Activated CD4-positive, alpha-beta T cell treated with anti-CD3 and anti-CD28 coated beads, Interleukin-2, amount 50 U/mL, for 48 hours (primary cell): ENCODE measurements around the gene SCGB3A2.

Source experiments
- DNase-seq, 2 experiments: peaks; one replicate each; pipeline ENCODE4 v3.0.0-alpha.2; 2020

Gene SCGB3A2

DNA sequence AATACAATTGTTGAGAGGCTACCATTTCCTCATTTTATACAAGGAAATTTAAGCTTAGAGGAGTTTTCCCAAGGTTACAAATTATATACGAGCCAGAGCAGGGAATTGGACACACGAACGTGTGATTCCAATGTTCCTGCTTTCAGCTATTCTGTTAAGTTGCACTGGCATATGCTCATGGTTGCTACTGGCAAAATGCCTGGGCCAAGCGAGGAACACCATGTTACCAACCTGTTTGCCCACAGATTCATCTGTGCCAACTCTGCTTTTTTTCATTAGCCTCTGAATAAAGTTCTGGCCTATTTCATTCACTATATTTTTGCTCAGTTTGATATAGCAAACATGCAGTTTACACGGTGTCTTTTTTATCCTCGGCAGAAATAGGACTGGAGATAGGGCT, 32.9 kb downstream of the SCGB3A2 start:
- DNase-seq: no peak

DNA sequence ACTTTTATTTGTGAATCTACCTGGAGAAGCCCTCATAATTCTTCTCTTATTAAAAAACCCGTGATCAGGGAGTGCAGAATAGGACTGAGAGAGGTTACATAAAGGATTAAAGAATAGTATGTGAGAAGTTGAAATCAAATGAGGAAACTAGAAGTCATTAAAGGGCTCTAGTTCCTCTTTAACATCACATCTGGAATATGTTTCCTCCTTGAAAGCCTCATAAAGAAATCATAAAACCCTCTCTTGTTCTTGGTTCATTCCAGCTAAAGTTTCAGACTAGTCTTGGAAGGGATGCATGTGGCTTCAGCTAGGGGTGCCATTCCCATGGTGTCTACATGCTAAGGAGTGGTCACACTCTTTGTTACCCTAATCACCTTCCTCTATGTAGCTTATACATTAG, 33.5 kb downstream of the SCGB3A2 start:
- no peak for DNase-seq

DNA sequence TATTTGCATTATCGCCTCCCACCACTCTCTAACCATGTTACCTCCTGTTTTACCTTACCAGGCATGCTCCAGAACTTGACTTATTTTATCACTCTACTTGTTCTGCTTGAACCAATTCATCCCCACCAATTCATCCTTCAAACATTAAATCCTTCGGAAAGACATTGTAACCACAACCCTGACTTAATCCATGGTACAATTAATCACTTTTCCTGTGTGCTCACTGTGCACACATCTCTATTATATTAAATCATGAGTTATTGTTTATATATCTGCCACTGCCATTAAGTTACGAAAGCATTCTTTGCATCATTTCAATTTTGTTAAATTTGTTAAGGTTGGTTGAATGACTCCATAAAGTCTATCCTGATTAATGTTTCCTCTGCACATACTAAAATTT, 35.3 kb downstream of the SCGB3A2 start:
- no peak for DNase-seq

DNA sequence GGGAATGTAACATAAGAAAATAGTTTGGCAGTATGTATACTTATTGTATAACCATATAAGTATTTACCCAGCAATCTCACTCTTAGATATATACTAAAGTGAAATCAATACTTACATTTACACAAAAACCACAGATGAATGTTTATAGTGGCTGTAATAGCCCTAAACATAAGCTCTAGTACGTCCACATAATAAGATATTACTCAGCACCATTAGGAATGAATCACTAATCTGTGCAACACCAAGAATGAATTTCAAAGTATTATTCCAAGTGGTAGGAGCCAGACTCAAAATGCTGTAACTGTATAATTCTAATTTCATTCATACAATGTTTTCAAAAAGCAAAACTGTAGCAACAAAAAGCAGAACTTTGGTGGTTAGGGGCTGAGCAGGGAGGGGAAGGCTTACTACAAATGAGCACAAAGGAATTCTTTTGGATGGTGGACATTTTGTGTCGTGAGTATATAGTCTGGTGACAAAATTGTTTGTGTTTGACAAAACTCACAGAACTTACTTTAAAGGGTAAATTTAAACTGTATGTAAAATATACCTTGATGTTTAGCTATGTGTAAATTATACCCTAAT, 39.7 kb downstream of the SCGB3A2 start:
- DNase-seq: no peak

DNA sequence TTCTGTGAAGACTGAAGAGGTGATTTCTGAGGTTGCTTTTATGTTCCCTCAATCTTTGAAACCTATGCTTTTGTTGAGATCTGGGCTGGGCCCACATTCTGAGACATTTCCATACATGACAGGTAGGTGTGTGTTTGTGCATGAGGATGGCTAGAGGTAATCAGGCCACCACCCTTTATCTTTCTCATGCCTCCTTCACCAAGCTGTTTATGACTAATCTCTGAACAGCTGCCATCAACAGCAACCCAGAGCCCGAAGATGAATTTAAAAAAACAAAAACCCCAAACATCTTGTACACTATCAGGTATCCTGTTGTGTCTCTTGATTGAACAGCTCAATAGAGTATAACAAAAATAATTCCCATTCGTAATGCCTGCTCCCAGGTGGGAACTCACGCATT, 40.4 kb downstream of the SCGB3A2 start:
- no peak for DNase-seq

DNA sequence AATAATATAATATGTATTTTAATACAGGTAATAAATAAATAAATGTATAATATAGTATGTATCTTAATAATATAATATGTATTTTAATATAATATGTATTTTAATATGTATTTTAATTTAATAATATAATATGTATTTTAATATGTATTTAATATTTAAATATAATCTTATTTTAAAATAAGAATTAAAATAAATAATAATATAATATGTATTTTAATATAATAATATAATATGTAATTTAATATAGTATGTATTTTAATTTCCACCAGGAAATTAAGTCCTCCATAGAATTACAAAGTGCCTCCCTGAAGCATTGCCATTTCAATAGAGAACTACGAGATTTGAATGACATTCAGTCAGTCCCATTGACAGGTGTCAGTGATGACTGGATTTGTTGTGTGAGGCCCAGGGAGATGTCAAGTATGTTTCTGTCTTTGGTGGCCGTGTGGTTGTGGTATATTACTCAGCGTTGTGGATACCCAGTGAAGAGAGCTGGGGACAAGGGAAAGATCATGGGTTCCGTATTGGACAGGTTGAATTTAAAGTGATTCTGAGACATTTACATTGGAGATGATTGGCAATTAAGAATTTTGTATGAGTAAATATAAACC, 42.0 kb downstream of the SCGB3A2 start:
- no peak for DNase-seq

DNA sequence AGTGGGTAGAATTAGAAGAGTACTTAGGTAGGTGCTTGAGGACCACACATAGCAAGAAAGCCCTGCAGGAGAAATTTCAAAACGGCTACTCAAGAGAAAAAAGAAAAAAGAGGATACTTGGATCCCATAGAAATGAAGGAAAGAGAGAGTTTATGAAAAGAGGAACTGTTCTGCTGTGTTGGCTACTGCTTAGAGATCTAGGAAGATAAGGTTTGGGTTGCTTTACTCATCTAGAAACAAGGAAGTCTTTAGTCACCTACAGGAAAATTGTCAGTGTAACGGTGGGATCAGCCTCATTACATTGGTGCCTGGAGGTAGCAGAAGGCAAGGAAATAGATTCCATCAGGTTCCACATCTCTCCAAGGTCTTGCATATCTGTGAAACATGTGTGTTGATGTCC, 42.6 kb downstream of the SCGB3A2 start:
- DNase-seq: no peak

DNA sequence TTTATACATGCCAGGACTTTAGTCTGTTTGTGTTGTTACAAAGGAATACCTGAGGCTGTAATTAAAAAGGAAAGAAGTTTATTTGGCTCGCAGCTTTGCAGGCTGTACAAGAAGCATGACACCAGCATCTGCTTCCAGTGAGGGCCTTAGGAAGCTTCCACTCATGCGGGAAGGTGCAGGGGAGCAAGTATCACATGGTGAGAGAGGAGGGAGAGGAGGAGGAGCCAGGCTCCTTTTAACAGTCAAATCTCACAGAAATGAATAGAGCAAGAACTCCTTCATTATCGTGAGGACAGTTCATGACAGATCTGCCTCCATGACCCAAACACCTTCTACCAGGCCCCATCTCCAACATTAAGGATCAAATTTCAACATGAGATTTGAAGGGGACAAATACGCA, 46.5 kb downstream of the SCGB3A2 start:
- DNase-seq: no peak

DNA sequence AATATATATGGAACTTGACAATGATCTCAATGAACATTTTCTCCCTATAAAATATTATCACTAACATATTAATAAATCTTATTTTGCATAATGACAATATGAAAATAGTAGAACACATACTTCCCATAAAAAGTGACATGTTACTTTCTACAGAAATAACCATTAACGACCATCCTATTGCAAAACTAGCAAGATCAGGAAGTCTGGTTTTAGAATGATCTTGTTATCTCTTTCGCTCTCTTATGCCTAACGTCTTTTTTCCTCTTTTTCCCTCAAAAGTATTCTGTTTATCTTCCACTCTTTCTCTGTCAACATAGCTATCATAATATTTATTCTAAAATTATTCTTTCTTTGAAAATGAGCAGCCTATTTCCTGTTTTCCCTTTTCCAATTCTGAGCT, 49.4 kb downstream of the SCGB3A2 start:
- no peak for DNase-seq

DNA sequence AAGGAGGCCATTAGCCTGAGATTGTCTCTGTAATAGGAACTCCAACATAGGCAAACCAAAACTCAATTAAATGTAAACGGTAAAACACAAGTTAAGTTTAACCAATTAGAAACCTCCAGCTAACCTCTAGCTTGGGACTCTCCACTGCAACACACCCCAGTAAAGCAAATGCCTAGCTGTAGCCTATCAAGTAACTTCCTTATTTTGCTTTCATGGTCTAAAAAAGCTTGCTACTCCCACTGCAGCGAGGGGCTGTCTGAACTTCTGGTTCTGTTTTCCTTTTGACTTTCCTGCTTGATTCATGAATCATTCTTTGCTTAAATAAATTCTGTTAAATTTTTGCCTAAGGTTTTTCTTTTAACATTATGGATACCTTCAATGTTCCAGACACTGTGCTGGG, 52.3 kb downstream of the SCGB3A2 start:
- DNase-seq: no peak
